Loucy (cell line): ENCODE results near the gene ACP7.

Experiments used
- H2AFZ ChIP-seq: fragments of 200-600 bp; sonication (generic); 2 replicates; pipeline ENCODE4 v1.6.0; 2016; ENCODE audit warnings: antibody characterized with exemption, mild to moderate bottlenecking, low read length, moderate library complexity
- H3F3A ChIP-seq: fragments of 200-600 bp; 2 replicates; pipeline ENCODE4 v1.6.0; 2016; ENCODE audit warnings: antibody characterized with exemption, low read depth, mild to moderate bottlenecking
- H3K27me3 ChIP-seq: fragments of 200-600 bp; sonication (generic); 2 replicates; pipeline ENCODE4 v1.6.1; 2014; ENCODE audit warnings: low read length, mild to moderate bottlenecking; ENCODE audit not compliant: insufficient read depth, poor library complexity, severe bottlenecking
- H3K36me3 ChIP-seq: fragments of 200-600 bp; sonication (generic); 2 replicates; pipeline ENCODE4 v1.6.1; 2016; ENCODE audit warnings: low read length; ENCODE audit not compliant: insufficient read depth
- H3K4me1 ChIP-seq: fragments of 200-600 bp; sonication (generic); 2 replicates; pipeline ENCODE4 v1.5.1; 2014; ENCODE audit warnings: low read length, mild to moderate bottlenecking; ENCODE audit not compliant: insufficient read depth, poor library complexity, severe bottlenecking
- H3K4me2 ChIP-seq: fragments of 200-600 bp; sonication (generic); 2 replicates; pipeline ENCODE4 v1.6.0; 2014; ENCODE audit warnings: antibody characterized with exemption, low read length, low read depth, mild to moderate bottlenecking; ENCODE audit not compliant: poor library complexity, severe bottlenecking
- H3K4me3 ChIP-seq: fragments of 200-600 bp; sonication (generic); 2 replicates; pipeline ENCODE4 v1.5.1; 2014; ENCODE audit warnings: low read length, mild to moderate bottlenecking, mixed read lengths; ENCODE audit not compliant: poor library complexity, severe bottlenecking
- H3K79me2 ChIP-seq: fragments of 200-600 bp; sonication (generic); 2 replicates; pipeline ENCODE4 v1.6.1; 2014; ENCODE audit warnings: low read length; ENCODE audit not compliant: insufficient read depth
- H3K9ac ChIP-seq: fragments of 200-600 bp; sonication (generic); 2 replicates; pipeline ENCODE4 v1.6.0; 2014; ENCODE audit warnings: mild to moderate bottlenecking, low read depth, low read length, moderate library complexity; ENCODE audit not compliant: poor library complexity, severe bottlenecking
- H3K9me2 ChIP-seq: fragments of 200-600 bp; sonication (generic); replicated peaks from 2 replicates; pipeline ENCODE4 v1.6.1; 2016; ENCODE audit warnings: low read depth, low read length, mixed read lengths
- H3K9me3 ChIP-seq: fragments of 200-600 bp; sonication (generic); 2 replicates; pipeline ENCODE4 v1.6.1; 2014; ENCODE audit warnings: mild to moderate bottlenecking, antibody characterized with exemption, low read length, low read depth; ENCODE audit not compliant: insufficient read depth
- H4K20me1 ChIP-seq: fragments of 200-600 bp; sonication (generic); 2 replicates; pipeline ENCODE4 v1.6.0; 2014; ENCODE audit warnings: antibody characterized with exemption, low read length, mild to moderate bottlenecking; ENCODE audit not compliant: insufficient read depth, poor library complexity, severe bottlenecking
- CTCF ChIP-seq: fragments of 200-600 bp; sonication (generic); conservative IDR thresholded peaks from 2 replicates; pipeline ENCODE4 v1.5.1; 2014; ENCODE audit warnings: mild to moderate bottlenecking, antibody characterized with exemption, low read length
- EZH2phosphoT487 ChIP-seq: fragments of 200-600 bp; IDR thresholded peaks from 2 replicates; pipeline ENCODE4 v1.6.1; 2018; ENCODE audit warnings: antibody characterized with exemption, mild to moderate bottlenecking, moderate library complexity, borderline replicate concordance

ACP7 gene

GRCh38 chr19:39155741-39156140 lies 71.6 kb downstream of the ACP7 start:
- Histone ChIP-seq H3K9ac (no peak overlapping the region), H3K4me3 (no peak overlapping the region), H3K79me2 (peaks cover 67% of the 10 kb centered on the region)

GRCh38 chr19:39156326-39157230 lies 72.4 kb downstream of the ACP7 start:
- Histone ChIP-seq H3K9ac (no peak overlapping the region), H3K4me1 (peaks cover 21% of the 10 kb centered on the region), H3F3A (no peaks in the 10 kb centered on the region), H2AFZ (no peak overlapping the region), H3K9me2 (no peaks in the 10 kb centered on the region), H3K4me2 (no peak overlapping the region), H3K36me3 (no peaks in the 10 kb centered on the region), H3K9me3 (no peaks in the 10 kb centered on the region), H3K27me3 (no peaks in the 10 kb centered on the region), H3K4me3 (no peak overlapping the region), H3K79me2 (peaks cover 68% of the 10 kb centered on the region), H4K20me1 (peaks cover 24% of the 10 kb centered on the region)
- no peak for TF ChIP-seq CTCF
- no peak for TF ChIP-seq EZH2phosphoT487

More at GRCh38 chr19:39155741-39156140, 71.6 kb downstream of the ACP7 start:
- peaks cover 21% of the 10 kb centered on the region for H4K20me1 ChIP-seq
- no peaks in the 10 kb centered on the region for H3K9me2 ChIP-seq
- no peaks in the 10 kb centered on the region for H3K36me3 ChIP-seq
- peaks cover 21% of the 10 kb centered on the region for H3K4me1 ChIP-seq
- H2AFZ ChIP-seq: no peak overlapping the region
- H3K4me2 ChIP-seq: no peak overlapping the region
- H3K27me3 ChIP-seq: no peaks in the 10 kb centered on the region
- no peak for TF ChIP-seq EZH2phosphoT487
- no peak for TF ChIP-seq CTCF
- H3K9me3 ChIP-seq: no peaks in the 10 kb centered on the region
- no peaks in the 10 kb centered on the region for H3F3A ChIP-seq

GRCh38 chr19:39157275-39157996 lies 73.3 kb downstream of the ACP7 start:
- Histone ChIP-seq H3K27me3 (no peaks in the 10 kb centered on the region), H3F3A (no peaks in the 10 kb centered on the region), H3K9me3 (no peaks in the 10 kb centered on the region), H3K9me2 (no peaks in the 10 kb centered on the region), H3K4me1 (peaks cover 21% of the 10 kb centered on the region), H3K79me2 (peaks cover 70% of the 10 kb centered on the region), H2AFZ (no peak overlapping the region), H4K20me1 (peaks cover 26% of the 10 kb centered on the region), H3K4me2 (no peak overlapping the region), H3K4me3 (no peak overlapping the region), H3K9ac (no peak overlapping the region), H3K36me3 (no peaks in the 10 kb centered on the region)
- TF ChIP-seq CTCF (no peak), EZH2phosphoT487 (no peak)
